GM21515 (cell line): Measurements from ENCODE around the gene AP1M2.

Experiments
- ATAC-seq: cut with Tn5 transposase; IDR thresholded peaks from one replicate; pipeline ENCODE4 v1.9.1; 2021; ENCODE audit not compliant: unreplicated experiment

Gene AP1M2

DNA sequence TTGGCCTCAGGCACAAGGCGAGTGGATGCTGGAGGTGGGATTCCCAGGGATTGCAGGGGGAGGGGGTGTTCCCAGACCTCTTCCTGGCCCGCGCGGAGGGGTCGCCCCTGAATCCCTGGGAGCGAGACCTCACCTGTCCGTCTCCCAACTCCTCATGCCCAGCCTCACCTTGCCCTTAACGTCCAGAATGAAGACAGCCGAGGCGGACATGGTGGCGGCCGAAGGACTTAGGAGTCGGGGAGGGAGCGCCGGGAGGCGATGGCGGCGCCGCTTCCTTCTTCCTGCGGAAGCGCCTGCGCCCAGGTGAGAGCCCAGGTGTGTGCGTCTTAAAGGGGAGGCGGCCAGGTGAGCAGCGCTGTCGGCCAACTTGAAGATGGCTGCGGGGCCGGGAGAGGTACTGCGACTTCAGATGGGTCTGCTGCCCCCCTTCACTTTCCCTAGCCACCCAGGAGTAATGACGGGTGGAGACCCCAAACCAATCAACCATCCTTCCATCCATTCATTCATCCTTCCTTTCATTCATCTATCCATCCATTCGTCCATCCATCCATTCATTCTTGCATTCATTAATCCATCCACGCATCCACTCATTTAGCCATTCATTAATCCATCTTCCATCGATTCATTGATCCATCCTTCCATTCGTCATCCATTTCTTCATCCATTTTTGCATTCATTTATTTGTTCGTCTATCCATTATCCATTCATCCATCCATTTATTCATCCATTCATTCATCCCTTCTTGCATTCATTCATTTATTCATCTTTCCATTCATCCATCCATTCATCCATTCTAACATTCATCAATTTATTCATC is at the start of gene AP1M2:
Gene AP1M2, minus strand, starts transcription at position 291 of the 817 bp plus-strand sequence. Its CDS starts 81 bp downstream, at position 210.
- no peak for ATAC-seq

DNA sequence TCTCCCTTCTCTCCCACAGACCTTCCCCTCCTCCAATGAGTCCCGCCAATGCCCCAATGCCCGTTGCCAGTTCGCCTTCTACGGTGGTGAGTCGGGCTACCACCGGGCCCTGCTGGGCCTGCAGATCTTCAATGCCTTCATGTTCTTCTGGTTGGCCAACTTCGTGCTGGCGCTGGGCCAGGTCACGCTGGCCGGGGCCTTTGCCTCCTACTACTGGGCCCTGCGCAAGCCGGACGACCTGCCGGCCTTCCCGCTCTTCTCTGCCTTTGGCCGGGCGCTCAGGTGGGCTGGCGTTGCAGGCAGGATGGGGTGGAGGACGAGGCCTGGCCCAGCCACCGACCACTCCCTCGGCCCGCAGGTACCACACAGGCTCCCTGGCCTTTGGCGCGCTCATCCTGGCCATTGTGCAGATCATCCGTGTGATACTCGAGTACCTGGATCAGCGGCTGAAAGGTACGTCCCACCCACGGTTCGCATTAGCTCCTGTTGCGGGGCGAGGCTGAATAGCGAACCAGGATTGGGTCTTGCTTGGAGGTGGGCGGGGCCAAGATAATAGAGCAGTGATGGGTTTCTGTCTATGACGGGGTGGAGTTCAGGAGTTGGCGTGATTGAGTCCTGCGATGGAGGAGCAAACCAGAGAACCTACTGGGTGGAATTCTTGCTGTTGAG is 49.3 kb upstream of the AP1M2 start:
- ATAC-seq: no peak

DNA sequence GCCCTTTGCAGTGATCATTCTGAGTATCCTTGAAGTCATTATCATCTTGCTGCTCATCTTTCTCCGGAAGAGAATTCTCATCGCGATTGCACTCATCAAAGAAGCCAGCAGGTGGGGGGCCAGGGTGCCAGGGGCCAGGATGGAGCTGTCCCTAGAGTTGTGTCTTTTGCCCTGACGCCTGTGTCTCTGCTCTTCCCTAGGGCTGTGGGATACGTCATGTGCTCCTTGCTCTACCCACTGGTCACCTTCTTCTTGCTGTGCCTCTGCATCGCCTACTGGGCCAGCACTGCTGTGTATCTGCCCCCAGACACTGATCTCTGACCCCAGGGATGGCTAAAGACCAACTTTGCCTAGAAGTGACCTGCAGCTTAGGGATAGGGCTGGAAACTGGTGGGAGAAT is 47.9 kb upstream of the AP1M2 start:
- no peak for ATAC-seq

DNA sequence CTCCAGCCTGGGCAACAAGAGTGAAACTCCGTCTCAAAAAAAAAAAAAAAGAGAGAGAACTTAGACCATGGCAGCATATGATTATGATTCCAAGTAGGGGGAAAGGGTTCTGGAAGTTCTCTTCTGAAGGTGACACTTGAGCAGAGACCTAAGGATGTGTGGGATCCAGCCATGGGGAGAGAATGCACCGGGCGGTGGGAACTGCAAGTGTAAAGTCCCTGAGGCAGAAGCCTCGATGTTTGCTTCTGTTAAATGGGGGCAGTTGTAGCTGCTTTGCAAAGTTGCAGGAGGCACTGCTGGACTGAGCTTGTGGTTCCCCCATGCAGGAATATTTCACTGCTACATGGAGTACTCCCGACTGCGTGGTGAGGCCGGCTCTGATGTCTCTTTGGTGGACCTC is 47.3 kb upstream of the AP1M2 start:
- ATAC-seq: no peak

DNA sequence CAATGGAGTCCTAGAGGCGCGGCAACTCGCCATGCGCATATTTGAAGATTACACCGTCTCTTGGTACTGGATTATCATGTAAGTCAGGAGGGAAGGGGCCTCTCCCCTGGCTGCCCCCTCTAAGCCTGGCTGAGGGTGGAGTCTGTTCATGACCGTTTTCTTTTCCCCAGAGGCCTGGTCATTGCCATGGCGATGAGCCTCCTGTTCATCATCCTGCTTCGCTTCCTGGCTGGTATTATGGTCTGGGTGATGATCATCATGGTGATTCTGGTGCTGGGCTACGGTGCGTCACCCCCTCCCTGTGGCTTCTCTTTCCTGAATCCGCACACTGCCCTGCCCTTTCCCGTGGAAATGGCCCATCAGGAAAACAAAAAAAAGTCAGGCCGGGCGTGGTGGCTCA is 44.8 kb upstream of the AP1M2 start:
- ATAC-seq: no peak

DNA sequence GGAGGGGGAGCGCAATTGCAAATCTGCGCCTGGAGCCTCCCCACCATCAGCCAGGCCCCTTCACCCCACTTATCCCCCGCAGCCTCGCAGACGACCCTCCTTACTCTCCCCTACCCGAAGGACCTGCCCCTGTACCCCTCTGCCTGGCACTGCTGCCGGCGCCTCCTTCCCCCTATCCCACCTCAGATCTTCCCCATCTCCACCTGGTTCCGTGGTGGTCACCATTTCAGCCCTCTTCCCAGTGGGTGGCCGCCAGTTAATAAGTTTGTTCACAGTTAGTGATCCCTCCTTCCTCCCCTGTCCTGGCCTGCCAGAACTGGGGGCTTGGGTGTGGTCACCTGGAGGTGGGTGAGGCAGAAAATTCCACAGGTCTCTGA is 38.6 kb upstream of the AP1M2 start:
- no peak for ATAC-seq

DNA sequence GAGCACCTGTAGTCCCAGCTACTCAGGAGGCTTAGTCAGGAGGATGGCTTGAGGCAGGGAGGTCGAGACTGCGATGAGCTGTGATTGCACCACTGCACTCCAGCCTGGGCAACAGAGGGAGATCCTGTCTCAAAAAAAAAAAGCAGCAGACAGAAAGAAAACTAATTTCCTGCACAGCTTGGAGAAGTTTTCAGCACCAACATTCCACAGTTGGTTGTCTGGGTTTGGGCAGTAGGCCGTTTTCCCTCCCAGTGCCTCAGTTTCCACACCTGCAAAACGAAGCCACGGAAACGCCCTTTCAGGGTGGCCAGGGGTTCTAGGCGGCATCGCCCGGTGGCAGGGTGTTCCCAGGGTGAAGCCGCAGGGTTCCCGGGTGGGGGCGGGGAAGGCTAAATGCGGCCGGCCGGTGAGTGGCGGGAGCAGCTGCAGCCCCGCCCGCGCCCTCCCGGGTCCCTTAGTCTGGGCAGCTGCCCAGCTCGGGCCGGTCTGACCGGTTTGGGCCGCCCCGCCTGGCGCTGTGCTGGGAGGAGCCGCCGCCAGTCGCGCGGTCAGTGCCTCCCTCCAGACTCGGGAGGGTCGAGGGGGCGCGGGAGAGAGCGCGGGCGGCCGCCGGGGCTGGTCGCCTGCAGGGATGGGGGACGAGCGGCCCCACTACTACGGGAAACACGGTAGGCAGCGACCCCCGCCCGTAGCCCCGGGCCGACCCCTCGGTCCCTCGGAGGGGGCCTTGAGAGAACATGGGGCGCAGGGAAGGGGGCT is 38.1 kb upstream of the AP1M2 start, which contains the start of gene SLC44A2:
Gene SLC44A2, plus strand, starts transcription at position 551 of the 759 bp plus-strand sequence. Its CDS starts 81 bp downstream, at position 632.
- no peak for ATAC-seq

DNA sequence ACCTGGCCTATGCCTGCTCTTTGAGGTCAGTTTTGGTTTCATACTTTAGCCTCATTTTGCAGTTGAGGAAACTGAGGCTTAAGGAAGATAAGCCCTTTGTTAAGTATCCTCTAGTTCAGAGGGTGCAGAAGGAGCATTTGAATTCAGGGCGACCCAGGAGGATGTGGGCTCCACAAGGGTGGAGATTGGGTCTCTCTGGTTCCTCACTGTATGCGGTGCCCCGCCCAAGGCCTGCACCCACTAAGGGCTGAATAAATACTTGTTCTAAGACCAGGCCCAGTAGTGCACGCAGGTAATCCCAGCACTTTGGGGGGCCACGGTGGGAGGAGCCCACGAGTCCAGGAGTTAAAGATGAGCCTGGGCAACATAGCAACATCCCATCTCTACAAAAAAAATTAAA is 37.5 kb upstream of the AP1M2 start:
- no peak for ATAC-seq

DNA sequence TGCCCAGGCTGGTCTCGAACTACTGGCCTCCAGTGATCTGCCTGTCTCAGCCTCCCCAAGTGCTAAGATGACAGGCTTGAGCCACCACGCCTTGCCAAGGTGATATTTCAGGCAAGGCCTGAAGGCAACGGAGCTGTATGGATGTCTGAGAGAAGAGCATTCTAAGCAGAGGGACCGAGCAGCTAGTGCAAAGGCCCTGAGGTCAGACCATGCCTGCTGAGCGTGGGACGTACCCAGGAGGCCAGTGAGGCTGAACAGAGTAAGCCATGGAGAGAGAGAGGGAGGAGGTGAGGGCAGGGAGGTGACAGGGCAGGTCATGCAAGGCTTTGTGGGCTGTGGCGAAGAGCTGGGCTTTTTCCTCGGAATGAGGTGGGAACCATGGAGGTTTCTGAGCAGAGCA is 34.9 kb upstream of the AP1M2 start:
- no peak for ATAC-seq

DNA sequence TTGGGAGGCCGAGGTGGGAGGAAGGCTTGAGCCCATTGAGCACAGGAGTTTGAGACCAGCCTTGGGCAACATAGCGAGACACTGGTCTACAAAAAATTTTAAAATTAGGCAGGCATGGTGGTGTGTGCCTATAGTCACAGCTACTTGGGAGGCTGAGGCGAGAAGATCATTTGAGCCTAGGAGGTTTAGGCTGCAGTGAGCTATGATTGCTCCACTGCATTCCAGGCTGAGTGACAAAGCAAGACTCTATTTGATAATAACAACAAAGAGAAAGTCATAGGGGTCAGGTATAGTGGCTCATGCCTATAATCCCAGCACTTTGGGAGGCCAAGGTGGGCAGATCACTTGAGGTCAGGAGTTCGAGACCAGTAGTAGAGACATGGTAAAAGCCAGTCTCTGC is 33.7 kb upstream of the AP1M2 start:
- ATAC-seq: no peak

DNA sequence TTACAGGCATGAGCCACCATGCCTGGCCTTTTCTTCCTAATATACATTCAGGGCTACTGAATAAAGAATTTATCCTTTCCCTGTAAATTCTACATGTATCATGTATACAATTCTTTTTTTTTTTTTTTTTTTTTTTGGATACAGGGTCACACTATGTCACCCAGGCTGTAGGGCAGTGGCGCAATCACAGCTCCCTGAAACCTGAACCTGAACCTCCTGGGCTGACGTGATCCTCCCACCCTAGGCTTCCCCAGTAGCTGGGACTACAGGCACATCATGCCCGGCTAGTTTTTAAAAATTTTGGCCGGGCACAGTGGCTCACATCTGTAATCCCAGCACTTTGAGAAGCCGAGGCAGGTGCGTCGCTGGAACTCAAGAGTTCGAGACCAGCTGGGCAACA is 31.7 kb upstream of the AP1M2 start:
- no peak for ATAC-seq

DNA sequence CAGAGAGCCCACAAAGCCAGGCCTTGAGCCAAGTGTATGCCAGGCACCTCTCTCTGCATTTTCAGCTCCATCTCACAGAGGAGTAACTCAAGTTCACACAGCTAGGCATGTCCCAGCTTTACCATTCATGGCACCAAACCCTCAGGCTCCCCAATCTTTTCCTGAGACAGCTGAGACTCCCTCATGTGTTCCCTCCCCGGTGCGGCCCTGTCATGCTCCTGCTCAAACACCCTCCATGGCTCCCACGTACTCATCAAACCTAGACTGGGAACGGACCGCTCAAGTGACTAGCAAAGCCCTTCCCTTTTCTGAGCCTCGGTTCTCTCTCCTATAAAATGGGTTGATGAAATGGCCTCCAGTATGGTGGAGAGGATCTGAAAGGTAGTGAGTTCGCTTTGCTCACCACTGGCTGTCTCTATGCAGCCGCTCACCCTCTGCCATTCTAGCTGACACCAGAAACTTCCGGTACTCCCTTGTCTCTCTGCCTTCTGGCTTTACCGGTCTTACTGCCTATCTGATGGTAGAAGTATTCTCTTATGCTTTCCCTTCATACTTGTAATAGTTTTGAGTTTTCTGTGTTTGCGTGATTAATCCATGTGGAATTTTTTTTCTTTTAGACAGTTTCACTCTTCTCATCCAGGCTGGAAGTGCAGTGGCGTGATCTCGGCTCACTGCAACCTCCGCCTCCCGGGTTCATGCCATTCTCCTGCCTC is 30.5 kb upstream of the AP1M2 start:
- no peak for ATAC-seq

DNA sequence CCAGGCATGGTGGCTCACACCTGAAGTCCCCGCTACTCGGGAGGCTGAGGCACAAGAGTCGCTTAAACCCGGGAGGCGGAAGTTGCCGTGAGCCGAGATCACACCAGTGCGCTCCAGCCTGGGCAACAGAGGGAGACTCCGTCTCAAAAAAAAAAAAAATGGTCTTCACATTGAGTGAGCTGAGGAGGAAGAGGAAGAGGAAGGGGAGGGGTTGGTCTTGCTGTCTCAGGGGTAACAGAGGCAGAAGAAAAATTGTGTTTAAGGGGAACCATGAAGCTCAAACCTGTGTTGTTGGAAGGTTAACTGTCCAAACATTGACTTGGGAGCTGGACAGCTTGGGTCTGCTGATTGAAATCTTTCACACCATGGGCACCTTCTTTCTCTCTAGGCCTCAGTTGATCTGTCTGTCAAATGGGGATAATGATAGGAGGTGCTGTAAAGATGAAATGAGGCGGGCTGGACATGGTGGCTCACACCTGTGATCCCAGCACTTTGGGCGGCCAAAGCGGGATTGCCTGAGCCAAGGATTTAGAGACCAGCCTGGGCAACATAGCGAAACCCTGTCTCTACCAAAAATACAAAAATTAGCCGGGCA is 28.4 kb upstream of the AP1M2 start:
- ATAC-seq: no peak

DNA sequence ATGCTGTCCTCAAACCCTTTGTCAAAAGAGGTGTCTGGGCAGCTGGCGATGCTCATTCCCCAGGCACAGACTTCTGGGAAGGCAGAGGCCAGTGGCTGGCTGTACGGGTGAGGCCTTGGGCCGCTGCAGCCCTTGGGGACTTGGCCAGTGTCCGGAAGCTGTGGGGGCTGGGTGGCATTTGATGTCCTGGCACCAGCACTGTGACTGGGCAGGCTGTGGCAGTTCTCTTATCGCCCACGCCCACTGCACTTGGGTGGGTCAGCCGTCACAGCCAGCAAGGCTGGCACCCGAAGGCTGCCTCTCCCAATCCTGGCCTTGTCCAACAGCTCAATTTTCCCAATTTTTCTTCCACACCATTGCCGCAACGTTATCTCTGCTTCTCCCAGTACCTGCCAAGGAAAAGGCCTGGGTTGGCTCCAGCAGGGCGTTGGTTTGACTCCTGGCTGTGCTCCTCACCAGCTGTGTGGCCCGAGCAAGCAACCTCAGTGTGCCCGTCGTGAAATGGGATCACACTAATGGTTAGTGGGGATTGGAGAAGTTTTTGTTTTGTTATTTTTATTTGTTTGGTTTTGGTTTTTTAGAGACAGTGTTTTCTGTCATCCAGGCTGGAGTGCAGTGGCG is 25.5 kb upstream of the AP1M2 start:
- no peak for ATAC-seq

DNA sequence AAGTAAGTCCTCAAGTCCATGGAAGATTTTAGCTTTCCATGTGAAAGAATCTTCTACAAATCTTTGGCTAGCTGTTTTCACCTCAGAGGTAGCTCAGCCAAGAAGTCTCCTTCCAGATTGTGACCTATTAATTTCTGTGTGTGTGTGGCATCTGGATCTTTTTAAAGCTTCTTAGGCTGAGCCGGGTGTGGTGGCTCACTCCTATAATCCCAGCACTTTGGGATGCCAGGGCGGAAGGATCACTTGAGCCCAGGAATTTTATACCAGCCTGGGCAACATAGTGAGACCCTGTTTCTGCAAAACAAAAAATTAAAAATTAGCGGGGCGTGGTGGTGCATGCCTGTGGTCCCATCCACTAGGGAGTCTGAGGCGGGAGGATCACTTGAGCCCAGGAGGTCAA is 24.8 kb upstream of the AP1M2 start:
- ATAC-seq: no peak

DNA sequence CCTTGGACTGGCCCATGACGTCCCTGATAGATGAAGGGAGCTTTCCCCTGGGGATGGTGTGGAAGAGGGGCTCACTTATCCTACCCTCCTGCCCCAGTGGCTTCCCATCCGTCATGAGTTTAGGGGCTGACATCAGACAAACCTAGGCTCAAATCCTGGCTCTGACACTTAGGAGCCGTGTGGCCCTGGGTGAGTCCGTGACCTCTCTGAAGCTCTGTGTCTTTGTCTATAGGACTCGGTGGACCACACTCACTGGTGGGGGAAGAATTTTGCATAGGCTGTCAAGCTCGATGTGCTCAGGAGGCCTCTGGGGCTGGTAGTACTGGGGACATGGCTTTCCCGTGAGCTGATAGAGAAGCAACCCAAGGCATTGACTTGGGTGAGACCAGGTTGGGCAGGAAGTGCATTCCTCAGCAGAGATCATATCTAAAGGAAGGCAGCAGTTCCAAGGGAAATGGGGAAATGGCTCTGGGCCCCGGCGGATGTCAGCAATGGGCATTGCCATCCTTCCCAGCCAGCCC is 17.4 kb upstream of the AP1M2 start:
- no peak for ATAC-seq

DNA sequence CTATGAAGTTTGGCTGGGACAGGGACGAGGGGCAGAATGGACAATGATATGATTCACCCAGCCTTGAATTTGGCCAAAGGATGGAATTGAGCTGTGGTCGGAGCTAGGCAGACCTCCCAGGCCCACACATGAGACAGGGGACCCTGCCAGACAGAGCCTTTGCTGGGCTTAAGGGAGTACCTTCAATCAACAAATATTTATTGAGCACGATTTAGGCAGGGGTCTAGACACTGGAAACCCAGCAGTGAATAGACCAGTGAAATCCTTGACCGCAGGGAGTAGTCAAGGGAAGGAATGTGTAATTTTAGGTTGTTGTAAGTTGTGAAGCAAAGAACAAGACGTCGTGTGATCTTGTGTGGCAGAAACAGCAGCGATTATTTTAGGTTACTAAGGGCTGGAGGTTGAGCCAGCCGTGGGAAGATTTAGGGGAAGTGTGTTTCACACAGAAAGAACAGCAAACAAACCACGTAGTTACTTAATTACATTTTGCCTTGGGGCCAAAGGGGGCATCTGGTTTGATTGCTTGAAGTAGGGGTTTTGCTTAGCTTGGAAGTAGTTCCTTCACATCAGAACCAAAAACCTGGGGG is 16.9 kb upstream of the AP1M2 start:
- ATAC-seq: no peak

DNA sequence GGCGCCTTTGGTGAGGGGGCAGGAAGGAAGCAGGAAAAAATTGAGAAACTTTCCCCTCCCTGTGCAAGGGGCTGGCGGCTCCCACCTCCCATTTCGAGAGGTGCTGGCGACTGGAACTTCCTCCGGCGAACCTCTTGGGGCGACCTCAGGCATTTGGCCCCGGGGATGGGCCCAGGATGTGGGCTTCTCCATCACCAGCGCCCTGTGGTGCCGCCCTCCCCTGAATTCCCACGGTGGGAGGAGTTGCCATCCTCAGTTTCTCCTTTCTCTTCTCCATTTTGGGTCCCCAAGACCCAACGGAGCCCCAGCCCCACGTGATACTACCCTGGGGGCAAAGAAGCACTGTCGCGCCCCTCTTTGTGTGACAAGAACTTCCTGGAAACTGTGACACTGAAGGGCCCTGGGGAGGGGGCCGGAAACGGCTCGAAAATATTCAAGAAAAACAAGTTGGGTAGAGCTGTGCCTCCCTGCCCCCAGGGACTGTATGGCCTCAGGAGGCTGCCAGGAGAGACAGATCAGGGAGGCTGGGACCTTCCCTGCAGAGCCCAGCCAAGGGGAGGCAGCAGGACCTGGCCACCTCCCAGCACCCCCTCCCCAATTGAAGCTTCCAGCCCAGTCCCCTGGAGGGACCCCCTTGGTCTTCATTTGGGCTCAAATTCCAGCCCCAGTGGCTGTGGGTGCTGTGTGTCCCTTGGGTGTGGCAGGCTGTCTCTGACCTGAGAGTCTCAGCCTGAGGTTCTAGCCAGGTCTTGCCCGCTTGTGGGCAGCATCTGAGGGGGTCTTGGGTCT is 16.2 kb upstream of the AP1M2 start:
- ATAC-seq: no peak
